Pancreas (tissue), 10 donors: ENCODE measurements around the gene MCF2L2. TPM values are rescaled to one million over a fixed set of nuclear protein-coding genes. Genes with fewer than 3 reads are reported as not detected.

Experiments
- ATAC-seq, 4 donors: fragments of 200-7000 bp; cut with Tn5 transposase; one replicate each; pipeline versions ENCODE4 v1.8.0 to v1.9.1; 2020; ENCODE audit warnings: mild to moderate bottlenecking in 4 of 4, moderate library complexity in 4 of 4
- DNase-seq, 6 donors: peaks; one replicate each; pipeline ENCODE4 v3.0.0-alpha.2; 2020
- FAIRE-seq: peaks from 2 replicates; lab custom pipeline; 2012; peaks lifted over from hg19 to GRCh38; lab: Jason Lieb, UNC
- H3K27ac ChIP-seq, 4 donors: fragments of 200-600 bp; sonication (generic); 1 replicate in 3 of 4; 2 replicates in 1 of 4; pipeline versions ENCODE4 v1.5.0 to v1.8.0; 2020
- H3K27me3 ChIP-seq, 4 donors: fragments of 200-600 bp; one replicate each; pipeline ENCODE4 v1.8.0; 2021
- H3K36me3 ChIP-seq, 3 donors: fragments of 200-600 bp; sonication (generic) in 1 of 3; one replicate each; pipeline versions ENCODE4 v1.5.0 to v1.8.0; 2020 to 2021
- H3K4me1 ChIP-seq, 3 donors: fragments of 200-600 bp; one replicate each; pipeline ENCODE4 v1.8.0; 2021
- H3K4me3 ChIP-seq, 4 donors: fragments of 200-600 bp; sonication (generic) in 2 of 4; one replicate each; pipeline versions ENCODE4 v1.5.0 to v1.8.0; 2020 to 2021
- H3K9me3 ChIP-seq, 4 donors: fragments of 200-600 bp; one replicate each; pipeline ENCODE4 v1.8.0; 2021
- WGBS, 2 donors: extraction: QIAGEN DNeasy Blood & Tissue Kit; methylation state at CpG; one replicate each; pipeline ENCODE4 v1.1.7; 2013; 5-methylcytosine and 5-hydroxymethylcytosine counted together
- intact Hi-C, 3 donors: fragments of 100-400 bp; cut with DNase I; formaldehyde crosslinking; loops; one replicate each; pipeline versions ENCODE4 v1.11.1 to v1.14.2; 2022
- polyA plus RNA-seq, 2 donors: library from polyadenylated mRNA; stranded (reverse); fragments of 200-250 nt; gene quantifications; one replicate each; pipeline ENCODE4 v1.2.3, GENCODE V29; 2013
- total RNA-seq, 6 donors: library from RNA; stranded (reverse); fragmentation: NEBNext Ultra II Directional in 4 of 6; extraction: Animal tissue kit (Norgen Biotek cat#: 25700) in 4 of 6; gene quantifications; one replicate each; pipeline versions ENCODE4 v1.2.1 to v1.2.4, GENCODE V29; 2021 to 2023
- TF ChIP-seq, protein P1 (sequence below), 4 donors: fragments of 200-600 bp; sonication (generic) in 3 of 4; IDR thresholded peaks; one replicate each; pipeline versions ENCODE4 v1.5.0 to v1.8.0; 2021; ENCODE audit warnings: antibody characterized with exemption in 4 of 4
- donor health status: healthy with polysubstance abuse.
- donor health status: DM: no; HTN: no; CAD: no; lungs with moderate emphysema.
- donor health status: DM: no; HTN: no; CAD: no.
- donor health status: control.
- donor health status: control.
- donor health status: Bipolar disorder and iron deficiency.
- donor health status: DM: yes; HTN: yes; CAD: no.
- donor health status: DM: no; HTN: no; CAD: no.
- donor health status: DM: no; HTN: no; CAD: no.
- donor health status: DM: yes; HTN: yes; CAD: no.

MCF2L2 gene
- total and polyA plus RNA-seq, 8 donors: 0.54 to 2.0 (median 0.97) TPM

DNA sequence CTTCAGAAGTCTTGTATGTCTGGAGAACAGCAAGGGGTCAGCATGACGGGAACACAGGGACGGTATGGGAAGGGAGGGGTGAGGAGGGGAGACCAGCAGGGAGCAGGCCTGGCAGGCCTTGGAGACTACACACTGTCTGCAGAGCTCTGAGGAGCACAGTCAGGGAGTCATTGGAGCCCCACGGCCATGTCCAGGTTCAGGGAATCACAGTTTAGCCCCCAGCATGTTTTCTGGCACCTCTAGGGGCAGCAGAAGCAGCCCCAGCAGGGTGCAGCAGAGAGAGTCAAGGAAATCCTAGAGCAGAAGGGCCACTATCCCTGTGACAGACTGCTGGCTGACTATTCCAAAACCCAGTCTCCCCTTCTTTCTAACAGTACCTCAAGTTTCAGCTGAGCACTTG lies 269.1 kb downstream of the MCF2L2 start:
- no peak for DNase-seq
- ATAC-seq: no peak
- Histone ChIP-seq H3K9me3 (no peaks in the 10 kb centered on the region), H3K36me3 (no peaks in the 10 kb centered on the region), H3K27ac (no peak overlapping the region), H3K4me1 (no peaks in the 10 kb centered on the region), H3K27me3 (no peaks in the 10 kb centered on the region), H3K4me3 (no peak overlapping the region)
- intact Hi-C loops: no loop called here
- WGBS, 2 donors: 89% methylated on average over 3 of the region's 3 CpGs
- no peak for FAIRE-seq
- TF ChIP-seq, protein P1, sequence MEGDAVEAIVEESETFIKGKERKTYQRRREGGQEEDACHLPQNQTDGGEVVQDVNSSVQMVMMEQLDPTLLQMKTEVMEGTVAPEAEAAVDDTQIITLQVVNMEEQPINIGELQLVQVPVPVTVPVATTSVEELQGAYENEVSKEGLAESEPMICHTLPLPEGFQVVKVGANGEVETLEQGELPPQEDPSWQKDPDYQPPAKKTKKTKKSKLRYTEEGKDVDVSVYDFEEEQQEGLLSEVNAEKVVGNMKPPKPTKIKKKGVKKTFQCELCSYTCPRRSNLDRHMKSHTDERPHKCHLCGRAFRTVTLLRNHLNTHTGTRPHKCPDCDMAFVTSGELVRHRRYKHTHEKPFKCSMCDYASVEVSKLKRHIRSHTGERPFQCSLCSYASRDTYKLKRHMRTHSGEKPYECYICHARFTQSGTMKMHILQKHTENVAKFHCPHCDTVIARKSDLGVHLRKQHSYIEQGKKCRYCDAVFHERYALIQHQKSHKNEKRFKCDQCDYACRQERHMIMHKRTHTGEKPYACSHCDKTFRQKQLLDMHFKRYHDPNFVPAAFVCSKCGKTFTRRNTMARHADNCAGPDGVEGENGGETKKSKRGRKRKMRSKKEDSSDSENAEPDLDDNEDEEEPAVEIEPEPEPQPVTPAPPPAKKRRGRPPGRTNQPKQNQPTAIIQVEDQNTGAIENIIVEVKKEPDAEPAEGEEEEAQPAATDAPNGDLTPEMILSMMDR (IDR thresholded peaks at IDR 0.05): no peak

DNA sequence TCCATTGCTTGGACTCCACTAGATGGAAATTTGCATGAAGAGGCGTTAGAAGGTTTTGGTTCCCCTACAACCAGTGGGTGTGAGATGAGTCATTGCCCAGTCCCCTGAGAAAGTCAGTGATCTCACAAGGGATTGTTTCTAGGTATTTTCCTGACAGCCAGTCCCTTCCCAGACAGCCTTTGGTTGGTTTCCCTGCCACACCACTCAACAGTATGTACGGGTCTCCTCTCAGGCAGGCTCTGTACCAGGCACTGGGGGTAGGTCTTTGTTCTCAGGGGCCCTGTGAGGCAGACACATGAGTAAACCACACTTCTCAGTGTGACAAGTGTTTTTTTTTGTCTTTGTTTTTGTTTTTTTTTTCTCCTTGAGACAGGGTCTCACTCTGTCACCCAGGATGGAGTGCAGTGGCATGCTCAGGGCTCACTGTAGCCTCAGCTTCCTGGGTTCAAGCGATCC lies 269.8 kb downstream of the MCF2L2 start:
- no peak for ATAC-seq
- no peak overlapping the region for H3K4me3 ChIP-seq
- WGBS, 2 donors: 88 to 89% methylated on average over 3 of the region's 3 CpGs

DNA sequence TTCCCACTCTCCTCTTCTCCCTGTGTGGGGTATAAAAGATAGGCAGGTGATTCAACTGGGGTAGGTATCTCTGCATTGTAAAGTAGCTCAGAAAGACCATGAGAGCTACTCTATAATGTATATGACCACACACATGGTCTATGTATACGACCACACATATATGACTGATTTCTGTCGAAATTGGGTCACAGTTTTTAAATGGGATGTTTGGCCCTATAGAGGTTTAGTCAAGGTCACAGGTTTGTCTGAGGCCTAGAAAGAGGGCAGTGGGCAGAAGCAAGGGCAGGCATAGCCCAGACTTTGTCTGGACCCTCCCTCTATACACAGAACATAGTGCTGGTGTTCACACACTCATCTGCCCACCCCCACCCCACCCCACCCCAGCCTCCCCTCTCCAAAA lies 270.3 kb downstream of the MCF2L2 start:
- WGBS, 2 donors: 92 to 94% methylated on average over 2 of the region's 2 CpGs
- FAIRE-seq: no peak
- TF ChIP-seq, protein P1 (IDR thresholded peaks at IDR 0.05): no peak
- Histone ChIP-seq H3K36me3 (no peaks in the 10 kb centered on the region), H3K4me3 (no peak overlapping the region), H3K9me3 (no peaks in the 10 kb centered on the region), H3K4me1 (no peaks in the 10 kb centered on the region), H3K27ac (no peak overlapping the region), H3K27me3 (no peaks in the 10 kb centered on the region)
- intact Hi-C loops: no loop called here
- ATAC-seq: no peak
- no peak for DNase-seq

More for the DNA sequence above, 269.8 kb downstream of the MCF2L2 start:
- Histone ChIP-seq H3K4me1 (no peaks in the 10 kb centered on the region), H3K27ac (no peak overlapping the region), H3K9me3 (no peaks in the 10 kb centered on the region), H3K27me3 (no peaks in the 10 kb centered on the region), H3K36me3 (no peaks in the 10 kb centered on the region)
- TF ChIP-seq, protein P1 (IDR thresholded peaks at IDR 0.05): no peak
- DNase-seq (no peak), FAIRE-seq (no peak)
- intact Hi-C loops: no loop called here

DNA sequence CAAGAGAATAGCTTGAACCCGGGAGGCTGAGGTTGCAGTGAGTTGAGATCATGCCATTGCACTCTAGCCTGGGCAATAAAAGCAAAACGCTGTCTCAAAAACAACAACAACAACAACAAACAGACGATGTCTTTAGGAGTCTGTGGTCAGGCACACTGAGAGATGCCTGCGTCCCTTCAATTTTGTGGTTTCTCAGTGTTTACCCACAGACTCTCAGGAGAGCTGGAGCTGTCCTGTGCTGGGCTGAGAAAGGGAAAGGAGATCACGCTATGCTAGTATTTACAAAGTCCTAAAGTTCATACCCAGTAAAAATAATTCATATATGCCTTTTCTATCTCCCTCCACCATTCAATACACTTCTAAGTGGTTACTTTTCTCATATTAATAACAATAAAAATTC lies 272.2 kb downstream of the MCF2L2 start:
- Histone ChIP-seq H3K27ac (no peak overlapping the region), H3K36me3 (no peaks in the 10 kb centered on the region), H3K4me3 (no peak overlapping the region), H3K9me3 (no peaks in the 10 kb centered on the region), H3K4me1 (no peaks in the 10 kb centered on the region), H3K27me3 (no peaks in the 10 kb centered on the region)
- intact Hi-C loops: no loop called here
- FAIRE-seq: no peak
- no peak for DNase-seq
- no peak for ATAC-seq
- 91 to 95% methylated on average over 5 of the region's 5 CpGs for WGBS, 2 donors
- TF ChIP-seq, protein P1 (IDR thresholded peaks at IDR 0.05): no peak

DNA sequence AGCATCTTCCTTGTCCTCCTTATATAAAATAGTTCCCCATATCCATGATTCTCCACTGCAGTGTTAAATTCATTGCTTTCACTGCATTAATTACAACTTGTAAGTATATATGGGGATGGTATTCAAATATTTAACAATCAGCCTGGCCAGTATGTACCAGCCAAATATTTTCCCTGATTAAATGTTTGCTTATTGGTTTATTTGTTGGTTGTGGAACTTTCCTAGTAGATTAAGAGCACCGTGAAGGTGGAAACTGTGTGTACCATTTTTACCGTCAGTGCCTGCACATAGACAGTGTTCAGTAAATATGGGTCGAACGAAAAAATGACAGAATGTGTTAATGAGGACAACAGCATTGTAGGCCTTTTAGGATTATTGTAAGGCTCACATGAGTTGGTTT lies 272.9 kb downstream of the MCF2L2 start:
- FAIRE-seq (no peak), DNase-seq (no peak), ATAC-seq (no peak)
- Histone ChIP-seq H3K27me3 (no peaks in the 10 kb centered on the region), H3K36me3 (no peaks in the 10 kb centered on the region), H3K27ac (no peak overlapping the region), H3K4me3 (no peak overlapping the region), H3K9me3 (no peaks in the 10 kb centered on the region), H3K4me1 (no peaks in the 10 kb centered on the region)
- intact Hi-C loops: no loop called here
- TF ChIP-seq, protein P1 (IDR thresholded peaks at IDR 0.05): no peak
- 41 to 42% methylated on average over 4 of the region's 4 CpGs for WGBS, 2 donors
